Measurements from ENCODE around the gene TSACC. TPM values are rescaled to one million over a fixed set of nuclear protein-coding genes. Genes with fewer than 3 reads are reported as not detected.
A peak's percentile ranks its signal among the peaks of the same experiment; 100 is the strongest.

Gene TSACC
- total RNA-seq, 1 donor from 2014 or later: 0.44 TPM

DNA sequence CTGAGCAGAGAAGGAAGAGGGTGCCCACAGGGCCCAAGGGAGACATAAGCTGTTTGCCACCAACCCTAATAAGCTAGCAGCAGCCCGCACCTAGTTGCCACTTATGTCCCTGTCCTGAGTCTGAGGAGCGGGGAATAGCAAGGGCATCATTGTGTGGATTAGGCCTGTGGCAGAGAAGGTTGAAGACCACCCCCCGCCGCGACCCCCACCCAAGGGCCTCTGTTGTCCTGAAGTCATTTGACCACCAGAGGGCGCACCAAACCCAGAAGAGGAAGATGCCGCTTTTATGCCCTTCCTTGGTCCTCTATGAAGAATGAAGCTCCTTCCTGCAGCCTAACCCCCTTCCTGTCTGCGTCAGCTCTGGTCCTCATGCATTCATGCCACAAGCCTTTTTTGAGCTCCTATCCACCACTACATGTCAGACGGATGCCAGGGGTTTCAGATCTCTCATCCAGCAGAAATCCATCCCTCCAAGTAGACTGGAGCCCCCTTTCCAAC lies 47.3 kb downstream of the TSACC start:
- no peaks in the 10 kb centered on the region for H3K36me3 Mint-ChIP-seq (ENCODE audit: low read depth)
- H3K27ac Mint-ChIP-seq: no peak overlapping the region
- peaks cover 5% of the 10 kb centered on the region for H3K4me1 Mint-ChIP-seq
- H3K27me3 Mint-ChIP-seq: peaks cover 37% of the 10 kb centered on the region
- H3K9me3 Mint-ChIP-seq: no peaks in the 10 kb centered on the region
- H3K4me3 Mint-ChIP-seq: no peak overlapping the region
- peak; percentile 59 for DNase-seq
- intact Hi-C loops (cut with micrococcal nuclease): loop anchor here (1.0 to 5.0 kb wide), 3 partner anchors 61 to 237 kb away; no protein-coding TSS in a partner anchor
- TF ChIP-seq, protein P1, sequence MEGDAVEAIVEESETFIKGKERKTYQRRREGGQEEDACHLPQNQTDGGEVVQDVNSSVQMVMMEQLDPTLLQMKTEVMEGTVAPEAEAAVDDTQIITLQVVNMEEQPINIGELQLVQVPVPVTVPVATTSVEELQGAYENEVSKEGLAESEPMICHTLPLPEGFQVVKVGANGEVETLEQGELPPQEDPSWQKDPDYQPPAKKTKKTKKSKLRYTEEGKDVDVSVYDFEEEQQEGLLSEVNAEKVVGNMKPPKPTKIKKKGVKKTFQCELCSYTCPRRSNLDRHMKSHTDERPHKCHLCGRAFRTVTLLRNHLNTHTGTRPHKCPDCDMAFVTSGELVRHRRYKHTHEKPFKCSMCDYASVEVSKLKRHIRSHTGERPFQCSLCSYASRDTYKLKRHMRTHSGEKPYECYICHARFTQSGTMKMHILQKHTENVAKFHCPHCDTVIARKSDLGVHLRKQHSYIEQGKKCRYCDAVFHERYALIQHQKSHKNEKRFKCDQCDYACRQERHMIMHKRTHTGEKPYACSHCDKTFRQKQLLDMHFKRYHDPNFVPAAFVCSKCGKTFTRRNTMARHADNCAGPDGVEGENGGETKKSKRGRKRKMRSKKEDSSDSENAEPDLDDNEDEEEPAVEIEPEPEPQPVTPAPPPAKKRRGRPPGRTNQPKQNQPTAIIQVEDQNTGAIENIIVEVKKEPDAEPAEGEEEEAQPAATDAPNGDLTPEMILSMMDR (IDR thresholded peaks at IDR 0.05): no peak
- POLR2A ChIA-PET: interaction anchor here (0.9 to 1.6 kb wide), 6 partner anchors 34 to 223 kb away, joined by 3 to 10 read pairs (median 7); no protein-coding TSS in a partner anchor
- peak; percentile 71 for ATAC-seq (ENCODE audit: low read depth)
- CTCF ChIA-PET: interaction anchor here (0.6 to 7.6 kb wide), 51 partner anchors 8 to 474 kb away, joined by 3 to 223 read pairs (median 6); partner anchors contain the start of genes GPATCH4, HAPLN2, INSRR and NAXE

DNA sequence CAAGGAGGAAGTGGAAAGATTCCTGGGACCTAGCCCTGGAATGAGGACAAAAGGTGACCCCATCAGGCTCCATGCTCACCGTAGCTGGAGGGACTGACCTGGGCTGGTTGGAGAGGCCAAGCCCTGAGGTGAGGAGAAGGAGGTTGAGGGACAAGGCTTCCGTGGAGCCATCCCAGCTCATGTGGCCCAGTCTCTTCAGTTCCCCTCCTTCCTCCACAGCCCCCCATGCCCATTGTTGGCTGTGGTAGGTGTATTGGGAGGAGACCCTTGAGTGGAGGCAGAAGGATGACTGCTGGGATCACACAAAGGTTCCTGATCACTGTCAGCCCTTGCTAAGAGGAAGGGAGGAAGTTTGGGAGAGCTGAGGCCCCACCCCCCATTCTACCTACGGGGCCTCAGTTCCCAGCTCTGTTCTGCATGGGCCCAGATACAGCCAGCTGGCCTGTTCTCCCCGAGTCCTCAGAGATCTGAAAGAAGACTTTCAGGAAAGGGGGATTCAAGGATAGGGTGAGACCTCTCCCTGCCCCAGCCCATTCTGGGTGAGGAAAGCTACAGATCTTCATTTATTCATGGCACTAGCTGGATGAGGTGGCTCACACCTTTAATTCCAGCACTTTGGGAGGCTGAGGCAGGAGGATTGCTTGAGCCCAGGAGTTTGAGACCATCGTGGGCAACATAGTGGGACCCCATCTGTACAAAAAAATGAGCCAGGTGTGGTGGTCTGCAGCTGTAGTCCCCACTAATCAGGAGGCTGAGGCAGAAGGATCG lies 48.0 kb downstream of the TSACC start:
- ATAC-seq (ENCODE audit: low read depth) (no peak), DNase-seq (no peak)
- Mint-ChIP-seq H3K27ac (no peak overlapping the region), H3K4me1 (peaks cover 5% of the 10 kb centered on the region), H3K4me3 (no peak overlapping the region), H3K27me3 (peaks cover 38% of the 10 kb centered on the region), H3K36me3 (ENCODE audit: low read depth) (no peaks in the 10 kb centered on the region), H3K9me3 (no peaks in the 10 kb centered on the region)
- intact Hi-C loops (cut with micrococcal nuclease): loop anchor here (5.0 kb wide), 1 partner anchor 236 kb away; no protein-coding TSS in a partner anchor
- ChIA-PET POLR2A (interaction anchor here (0.9 to 1.6 kb wide), 6 partner anchors 33 to 223 kb away, joined by 3 to 10 read pairs (median 7); no protein-coding TSS in a partner anchor), CTCF (interaction anchor here (0.6 to 7.6 kb wide), 54 partner anchors 8 to 473 kb away, joined by 3 to 223 read pairs (median 6); partner anchors contain the start of genes GPATCH4, HAPLN2, INSRR and NAXE)
- TF ChIP-seq, protein P1 (IDR thresholded peaks at IDR 0.05): no peak

DNA sequence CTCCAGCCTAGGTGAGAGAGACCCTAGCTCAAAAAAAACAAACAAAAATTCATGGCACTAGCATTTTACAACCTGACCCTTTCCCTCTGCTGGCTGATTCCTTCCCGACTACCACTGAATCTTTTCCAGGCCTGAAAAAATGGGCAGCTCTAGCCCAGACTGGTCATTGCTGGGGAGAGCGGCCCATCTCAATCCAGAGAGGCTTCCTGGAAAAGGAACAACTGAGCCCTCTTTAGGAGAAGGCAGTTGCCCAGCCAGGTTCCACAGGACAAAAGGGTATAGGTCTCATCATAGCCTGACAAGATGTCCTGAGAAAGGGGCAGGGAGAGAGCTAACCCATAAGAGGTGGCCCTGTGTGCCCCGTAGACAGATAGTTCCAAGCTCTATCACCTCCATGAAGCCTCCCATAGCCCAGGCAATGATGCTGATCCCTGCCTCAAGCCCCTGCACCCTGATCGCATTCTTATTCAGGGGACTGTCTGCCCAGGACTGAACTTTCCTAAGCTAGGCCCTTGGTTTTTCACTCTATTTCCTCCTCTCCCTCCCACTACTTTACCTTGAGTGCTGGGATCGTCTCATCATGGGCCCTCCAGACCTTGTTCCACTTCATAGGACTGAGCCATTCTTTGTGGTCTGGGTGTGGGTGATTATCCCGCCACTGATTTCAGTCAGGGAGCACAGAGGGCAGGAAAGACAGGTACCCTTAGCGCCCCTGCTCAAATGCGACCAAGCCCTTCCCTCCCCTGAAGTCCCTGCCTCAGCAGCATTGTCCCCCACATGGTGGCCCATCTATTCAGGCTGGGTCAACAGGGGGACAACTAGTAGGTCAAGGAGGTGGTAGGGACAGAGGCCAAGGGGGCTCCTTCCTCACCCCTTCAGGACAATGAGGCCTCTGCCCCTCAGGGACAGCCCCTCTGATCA lies 48.9 kb downstream of the TSACC start:
- intact Hi-C loops (cut with micrococcal nuclease): loop anchor here (5.0 kb wide), 1 partner anchor 235 kb away; no protein-coding TSS in a partner anchor
- no peak for ATAC-seq (ENCODE audit: low read depth)
- DNase-seq: no peak
- ChIA-PET CTCF (interaction anchor here (0.6 to 7.6 kb wide), 13 partner anchors 32 to 271 kb away, joined by 3 to 223 read pairs (median 13); no protein-coding TSS in a partner anchor), POLR2A (interaction anchor here (1.6 kb wide), 1 partner anchor 70 kb away, joined by 10 read pairs; no protein-coding TSS in a partner anchor)
- H3K9me3 Mint-ChIP-seq: no peaks in the 10 kb centered on the region
- H3K4me3 Mint-ChIP-seq: no peak overlapping the region
- no peak overlapping the region for H3K27ac Mint-ChIP-seq
- H3K36me3 Mint-ChIP-seq (ENCODE audit: low read depth): no peaks in the 10 kb centered on the region
- peaks cover 38% of the 10 kb centered on the region for H3K27me3 Mint-ChIP-seq
- TF ChIP-seq, protein P1 (IDR thresholded peaks at IDR 0.05): no peak
- H3K4me1 Mint-ChIP-seq: peaks cover 5% of the 10 kb centered on the region

DNA sequence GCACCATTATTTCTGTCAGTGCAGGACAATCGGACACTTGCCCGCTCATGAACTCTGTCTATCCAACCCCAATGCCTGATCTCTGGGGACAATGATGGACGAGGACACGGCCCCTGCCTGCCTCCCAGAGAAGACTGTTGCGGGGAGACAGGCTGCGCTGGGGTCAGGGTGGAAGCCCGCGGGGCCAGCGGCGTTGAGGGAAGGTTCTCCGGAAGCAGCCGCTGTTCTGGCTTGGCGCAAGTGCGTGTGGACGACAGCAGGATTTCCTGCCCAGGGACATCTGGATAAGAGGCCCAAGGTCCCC lies 49.5 kb downstream of the TSACC start:
- Mint-ChIP-seq H3K4me3 (no peak overlapping the region), H3K9me3 (no peaks in the 10 kb centered on the region), H3K27me3 (peaks cover 38% of the 10 kb centered on the region)

More for the DNA sequence above, 49.5 kb downstream of the TSACC start:
- Mint-ChIP-seq H3K27ac (no peak overlapping the region), H3K4me1 (peaks cover 5% of the 10 kb centered on the region), H3K36me3 (ENCODE audit: low read depth) (no peaks in the 10 kb centered on the region)
- ChIA-PET CTCF (interaction anchor here (7.6 kb wide), 1 partner anchor 58 kb away, joined by 223 read pairs; no protein-coding TSS in a partner anchor), POLR2A (no interaction called here)
- TF ChIP-seq, protein P1 (IDR thresholded peaks at IDR 0.05): no peak
- no peak for DNase-seq
- intact Hi-C loops (cut with micrococcal nuclease): loop anchor here (5.0 kb wide), 1 partner anchor 234 kb away; no protein-coding TSS in a partner anchor
- no peak for ATAC-seq (ENCODE audit: low read depth)

Measured in activated B cell treated with CpG ODN at 0.5 μM for 24 hours (primary cell).